ENCODE measurements around the gene SLC25A30.

- TF ChIP-seq CTCF (IDR thresholded peaks at IDR 0.05) = no peak
- no peak for TF ChIP-seq POLR2A (IDR thresholded peaks at IDR 0.05)
These were observed 28.0 kb upstream of the SLC25A30 start for GRCh38 chr13:45446181-45446580.
